ENCODE results near the gene MUC3A.
A peak's percentile ranks its signal among the peaks of the same experiment; 100 is the strongest.

The MUC3A gene

GRCh38 chr7:100944138-100944537 is 5.2 kb upstream of the MUC3A start:
- no peak for DNase-seq

GRCh38 chr7:100946111-100946510 is 3.2 kb upstream of the MUC3A start:
- in situ Hi-C loops (cut with MboI; ENCODE audit: low pct_unique_long_range_greater_than_20kb, low sequenced_read_pairs) = no loop called here
- no peak for DNase-seq

More at GRCh38 chr7:100944138-100944537, 5.2 kb upstream of the MUC3A start:
- in situ Hi-C loops (cut with MboI; ENCODE audit: low pct_unique_long_range_greater_than_20kb, low sequenced_read_pairs) = no loop called here

- in situ Hi-C loops (cut with MboI; ENCODE audit: low pct_unique_long_range_greater_than_20kb, low sequenced_read_pairs) = no loop called here
- DNase-seq = no peak
Observed at GRCh38 chr7:100946766-100947365, 2.5 kb upstream of the MUC3A start.

- in situ Hi-C loops (cut with MboI; ENCODE audit: low pct_unique_long_range_greater_than_20kb, low sequenced_read_pairs) = no loop called here
- no peak for DNase-seq
Observed at GRCh38 chr7:100947792-100948191, 1.5 kb upstream of the MUC3A start.

- in situ Hi-C loops (cut with MboI; ENCODE audit: low pct_unique_long_range_greater_than_20kb, low sequenced_read_pairs) = no loop called here
- DNase-seq = no peak
Observed at GRCh38 chr7:100949933-100950443, 654 bp downstream of the MUC3A start.

- DNase-seq = no peak
- in situ Hi-C loops (cut with MboI; ENCODE audit: low pct_unique_long_range_greater_than_20kb, low sequenced_read_pairs) = no loop called here
Observed at GRCh38 chr7:100951172-100951571, 1.8 kb downstream of the MUC3A start.

- in situ Hi-C loops (cut with MboI; ENCODE audit: low pct_unique_long_range_greater_than_20kb, low sequenced_read_pairs) = no loop called here
- no peak for DNase-seq
Observed at GRCh38 chr7:100951888-100952560, 2.7 kb downstream of the MUC3A start.

- in situ Hi-C loops (cut with MboI; ENCODE audit: low pct_unique_long_range_greater_than_20kb, low sequenced_read_pairs) = no loop called here
- no peak for DNase-seq
Observed at GRCh38 chr7:100952641-100953040, 3.3 kb downstream of the MUC3A start.

- DNase-seq = no peak
- in situ Hi-C loops (cut with MboI; ENCODE audit: low pct_unique_long_range_greater_than_20kb, low sequenced_read_pairs) = no loop called here
Observed at GRCh38 chr7:100957832-100958421, 8.6 kb downstream of the MUC3A start.

- in situ Hi-C loops (cut with MboI; ENCODE audit: low pct_unique_long_range_greater_than_20kb, low sequenced_read_pairs) = loop anchor here (10.0 kb wide), 1 partner anchor 105 kb away; no protein-coding TSS in a partner anchor
Observed at GRCh38 chr7:100959894-100960293, 10.6 kb downstream of the MUC3A start.

GRCh38 chr7:100962537-100962936 is 13.2 kb downstream of the MUC3A start:
- in situ Hi-C loops (cut with MboI; ENCODE audit: low pct_unique_long_range_greater_than_20kb, low sequenced_read_pairs) = loop anchor here (10.0 kb wide), 1 partner anchor 102 kb away; no protein-coding TSS in a partner anchor
- DNase-seq = no peak

More at GRCh38 chr7:100959894-100960293, 10.6 kb downstream of the MUC3A start:
- no peak for DNase-seq

- in situ Hi-C loops (cut with MboI; ENCODE audit: low pct_unique_long_range_greater_than_20kb, low sequenced_read_pairs) = loop anchor here (10.0 kb wide), 1 partner anchor 101 kb away; no protein-coding TSS in a partner anchor
- DNase-seq = no peak
Observed at GRCh38 chr7:100963386-100963785, 14.1 kb downstream of the MUC3A start.

GRCh38 chr7:100963874-100964273 is 14.5 kb downstream of the MUC3A start:
- no peak for DNase-seq
- in situ Hi-C loops (cut with MboI; ENCODE audit: low pct_unique_long_range_greater_than_20kb, low sequenced_read_pairs) = loop anchor here (10.0 kb wide), 1 partner anchor 101 kb away; no protein-coding TSS in a partner anchor

- no peak for DNase-seq
- in situ Hi-C loops (cut with MboI; ENCODE audit: low pct_unique_long_range_greater_than_20kb, low sequenced_read_pairs) = loop anchor here (10.0 kb wide), 1 partner anchor 100 kb away; no protein-coding TSS in a partner anchor
Observed at GRCh38 chr7:100964630-100965029, 15.3 kb downstream of the MUC3A start.

- no peak for DNase-seq
- in situ Hi-C loops (cut with MboI; ENCODE audit: low pct_unique_long_range_greater_than_20kb, low sequenced_read_pairs) = loop anchor here (10.0 kb wide), 1 partner anchor 100 kb away; no protein-coding TSS in a partner anchor
Observed at GRCh38 chr7:100965045-100965722, 15.8 kb downstream of the MUC3A start.

GRCh38 chr7:100965723-100966541 is 16.6 kb downstream of the MUC3A start:
- DNase-seq = peak; percentile 84
- in situ Hi-C loops (cut with MboI; ENCODE audit: low pct_unique_long_range_greater_than_20kb, low sequenced_read_pairs) = loop anchor here (10.0 kb wide), 1 partner anchor 99 kb away; no protein-coding TSS in a partner anchor

- in situ Hi-C loops (cut with MboI; ENCODE audit: low pct_unique_long_range_greater_than_20kb, low sequenced_read_pairs) = loop anchor here (10.0 kb wide), 1 partner anchor 98 kb away; no protein-coding TSS in a partner anchor
- DNase-seq = no peak
Observed at GRCh38 chr7:100966542-100967291, 17.4 kb downstream of the MUC3A start.

Measured in KBM-7 (cell line).